Measurements from ENCODE around the gene GRIK1.

Gene GRIK1

GRCh38 chr21:29904359-29905282 is 35.2 kb downstream of the GRIK1 start:
- no peak for DNase-seq

- DNase-seq: no peak
These were observed 42.9 kb downstream of the GRIK1 start for GRCh38 chr21:29896884-29897283.

GRCh38 chr21:29893687-29894086 is 46.1 kb downstream of the GRIK1 start:
- DNase-seq: no peak

GRCh38 chr21:29892379-29892778 is 47.4 kb downstream of the GRIK1 start:
- no peak for DNase-seq

- DNase-seq: no peak
These were observed 51.4 kb downstream of the GRIK1 start for GRCh38 chr21:29888437-29888836.

GRCh38 chr21:29887313-29888009 is 52.3 kb downstream of the GRIK1 start:
- DNase-seq: no peak

GRCh38 chr21:29885491-29885890 is 54.3 kb downstream of the GRIK1 start:
- no peak for DNase-seq

- DNase-seq: no peak
These were observed 63.9 kb downstream of the GRIK1 start for GRCh38 chr21:29875873-29876272.

- no peak for DNase-seq
These were observed 64.6 kb downstream of the GRIK1 start for GRCh38 chr21:29875036-29875716.

- no peak for DNase-seq
These were observed 65.9 kb downstream of the GRIK1 start for GRCh38 chr21:29873908-29874307.

- DNase-seq: no peak
These were observed 69.0 kb downstream of the GRIK1 start for GRCh38 chr21:29870814-29871213.

GRCh38 chr21:29867796-29868195 is 72.0 kb downstream of the GRIK1 start:
- no peak for DNase-seq

- DNase-seq: no peak
These were observed 79.5 kb downstream of the GRIK1 start for GRCh38 chr21:29860346-29860745.

GRCh38 chr21:29857150-29857549 is 82.6 kb downstream of the GRIK1 start:
- DNase-seq: no peak

- DNase-seq: no peak
These were observed 85.0 kb downstream of the GRIK1 start for GRCh38 chr21:29854795-29855194.

- DNase-seq: no peak
These were observed 88.2 kb downstream of the GRIK1 start for GRCh38 chr21:29851611-29852010.

GRCh38 chr21:29849735-29850176 is 90.0 kb downstream of the GRIK1 start:
- no peak for DNase-seq

GRCh38 chr21:29843804-29844203 is 96.0 kb downstream of the GRIK1 start:
- no peak for DNase-seq

GRCh38 chr21:29834617-29835016 is 105.2 kb downstream of the GRIK1 start:
- DNase-seq: no peak

- no peak for DNase-seq
These were observed 107.6 kb downstream of the GRIK1 start for GRCh38 chr21:29832217-29832616.

GRCh38 chr21:29829564-29830275 is 110.1 kb downstream of the GRIK1 start:
- DNase-seq: no peak

- DNase-seq: no peak
These were observed 112.1 kb downstream of the GRIK1 start for GRCh38 chr21:29827647-29828046.

- no peak for DNase-seq
These were observed 112.6 kb downstream of the GRIK1 start for GRCh38 chr21:29827236-29827635.
